Cardiac fibroblast (primary cell): ENCODE data around the gene CLDN20.
A peak's percentile ranks its signal among the peaks of the same experiment; 100 is the strongest.
"Not testable (repeated sequence)": the region's sequence is repeated elsewhere in the genome, so short reads cannot be mapped to it uniquely, and the experiment has no call there.

ENCODE experiments used
- DNase-seq, 2 donors: peaks; one replicate each; pipeline versions ENCODE4 v3.0.0 to v3.0.0-alpha.2; 2010; ENCODE audit warnings: low read depth in 2 of 2
- H3K4me3 ChIP-seq, 2 donors: replicated peaks in 1 of 2; 1 replicate in 1 of 2; 2 replicates in 1 of 2; pipeline ENCODE4 v1.5.1; 2011; ENCODE audit warnings: low read depth in 2 of 2, low read length in 2 of 2, mild to moderate bottlenecking in 2 of 2, moderate library complexity in 1 of 2
- CTCF ChIP-seq: IDR thresholded peaks from one replicate; pipeline ENCODE4 v1.5.1; 2011; ENCODE audit warnings: low read depth, mild to moderate bottlenecking, low read length, inconsistent platforms

CLDN20 gene

GRCh38 chr6:155222506-155222905, 41.3 kb upstream of the CLDN20 start:
- no peak for TF ChIP-seq CTCF
- no peak overlapping the region for H3K4me3 ChIP-seq
- DNase-seq: no peak

- DNase-seq: peak; percentile 74 to 94
- no peak overlapping the region for H3K4me3 ChIP-seq
- no peak for TF ChIP-seq CTCF
These were observed 40.0 kb upstream of the CLDN20 start for GRCh38 chr6:155223646-155224451.

- H3K4me3 ChIP-seq: no peak overlapping the region
- DNase-seq: peak in 1 of 2 donors; percentile 17
- no peak for TF ChIP-seq CTCF
These were observed 39.2 kb upstream of the CLDN20 start for GRCh38 chr6:155224618-155225017.

GRCh38 chr6:155227046-155227445, 36.8 kb upstream of the CLDN20 start:
- no peak overlapping the region for H3K4me3 ChIP-seq
- DNase-seq: no peak
- TF ChIP-seq CTCF: no peak

GRCh38 chr6:155228546-155229166, 35.2 kb upstream of the CLDN20 start:
- DNase-seq: peak; percentile 20 to 91
- H3K4me3 ChIP-seq: no peak overlapping the region
- no peak for TF ChIP-seq CTCF

GRCh38 chr6:155230975-155231374, 32.8 kb upstream of the CLDN20 start:
- not testable (repeated sequence) for DNase-seq, H3K4me3 ChIP-seq

GRCh38 chr6:155232848-155233247, 31.0 kb upstream of the CLDN20 start:
- TF ChIP-seq CTCF: no peak
- DNase-seq: no peak
- H3K4me3 ChIP-seq: no peak overlapping the region
